Naive thymus-derived CD8-positive, alpha-beta T cell (primary cell): ENCODE measurements around the gene IFNL3. TPM values are rescaled to one million over a fixed set of nuclear protein-coding genes. Genes with fewer than 3 reads are reported as not detected.
"Not testable (repeated sequence)": the region's sequence is repeated elsewhere in the genome, so short reads cannot be mapped to it uniquely, and the experiment has no call there.

ENCODE experiments used
- ATAC-seq, 2 donors: fragments of 150-1000 bp; cut with Tn5 transposase in 1 of 2; sonication (Bioruptor Pico), chemical (Tn5 transposase) in 1 of 2; 1 replicate in 1 of 2; 2 replicates in 1 of 2; pipeline ENCODE4 v1.10.0; 2021; ENCODE audit warnings: mild to moderate bottlenecking in 2 of 2, moderate library complexity in 2 of 2
- POLR2A ChIA-PET: fragments of 350-600 bp; sonication (Branson Sonifier 250); formaldehyde crosslinking; loops from one replicate; lab custom pipeline; 2021; ENCODE audit warnings: antibody characterized with exemption; lab: Charles Lee
- DNase-seq, 10 donors: peaks; one replicate each; pipeline versions ENCODE4 v3.0.0 to v3.0.0-alpha.2; 2020 to 2022
- H3K27ac Mint-ChIP-seq, 10 donors: one replicate each; pipeline ENCODE4 v1.8.0; 2020 to 2022; ENCODE audit warnings: mild to moderate bottlenecking in 10 of 10, mixed read lengths in 10 of 10, moderate library complexity in 4 of 10, inconsistent platforms in 1 of 10
- H3K27me3 Mint-ChIP-seq, 5 donors: one replicate each; pipeline ENCODE4 v1.8.0; 2021 to 2022; ENCODE audit warnings: mixed read lengths in 5 of 5
- H3K36me3 Mint-ChIP-seq, 3 donors: one replicate each; pipeline ENCODE4 v1.8.0; 2020 to 2022; ENCODE audit warnings: mixed read lengths in 3 of 3, mild to moderate bottlenecking in 2 of 3, inconsistent platforms in 1 of 3
- H3K4me1 Mint-ChIP-seq, 4 donors: one replicate each; pipeline ENCODE4 v1.8.0; 2021 to 2022; ENCODE audit warnings: mixed read lengths in 4 of 4
- H3K4me3 Mint-ChIP-seq, 10 donors: one replicate each; pipeline ENCODE4 v1.8.0; 2020 to 2022; ENCODE audit warnings: mild to moderate bottlenecking in 10 of 10, mixed read lengths in 10 of 10, moderate library complexity in 6 of 10, inconsistent platforms in 1 of 10
- H3K9me3 Mint-ChIP-seq, 9 donors: one replicate each; pipeline ENCODE4 v1.8.0; 2020 to 2022; ENCODE audit warnings: mixed read lengths in 9 of 9, mild to moderate bottlenecking in 3 of 9, inconsistent platforms in 1 of 9, moderate library complexity in 1 of 9
- polyA plus RNA-seq, 3 donors: library from polyadenylated mRNA; unstranded; fragments of 300-500 nt; fragmentation: Illumina TruSeq; gene quantifications; one replicate each; pipeline ENCODE4 v1.2.3, GENCODE V29; 2021
- total RNA-seq, 8 experiments: library from RNA in 2 of 8; stranded (reverse) in 2 of 8; gene quantifications; one replicate each; pipeline ENCODE4 v1.2.3 and lab custom pipeline; 2021 to 2026

IFNL3 gene
- total and polyA plus RNA-seq, 5 experiments from 2014 or later: not detected

GRCh38 chr19:39230096-39230764 lies 14.6 kb downstream of the IFNL3 start:
- DNase-seq (no peak), ATAC-seq (no peak)
- Mint-ChIP-seq H3K36me3 (no peaks in the 10 kb centered on the region), H3K4me1 (peaks cover 0 to 2% (median 2%) of the 10 kb centered on the region in 4 donors), H3K4me3 (peak overlapping the region in 1 of 10 donors; percentile 49), H3K27ac (no peak overlapping the region), H3K27me3 (peaks cover 0 to 5% (median 0%) of the 10 kb centered on the region in 5 donors), H3K9me3 (peaks cover 0 to 2% (median 0%) of the 10 kb centered on the region in 9 donors)
- POLR2A ChIA-PET: no interaction called here

GRCh38 chr19:39224910-39225309 lies 19.9 kb downstream of the IFNL3 start:
- H3K4me1 Mint-ChIP-seq: peaks cover 0 to 6% (median 2%) of the 10 kb centered on the region in 4 donors
- no peak for DNase-seq
- ATAC-seq: no peak
- H3K27me3 Mint-ChIP-seq: peaks cover 13 to 30% (median 26%) of the 10 kb centered on the region in 5 donors
- peak overlapping the region in 1 of 10 donors; percentile 80 for H3K27ac Mint-ChIP-seq
- no peak overlapping the region for H3K4me3 Mint-ChIP-seq
- POLR2A ChIA-PET: no interaction called here
- no peaks in the 10 kb centered on the region for H3K9me3 Mint-ChIP-seq
- peaks cover 0 to 2% (median 0%) of the 10 kb centered on the region in 3 donors for H3K36me3 Mint-ChIP-seq

- H3K4me1 Mint-ChIP-seq: peaks cover 0 to 6% (median 2%) of the 10 kb centered on the region in 4 donors
- POLR2A ChIA-PET: no interaction called here
- H3K27me3 Mint-ChIP-seq: peaks cover 15 to 31% (median 29%) of the 10 kb centered on the region in 5 donors
- no peak overlapping the region for H3K4me3 Mint-ChIP-seq
- ATAC-seq (no peak), DNase-seq (no peak)
- peaks cover 0 to 2% (median 0%) of the 10 kb centered on the region in 3 donors for H3K36me3 Mint-ChIP-seq
- no peaks in the 10 kb centered on the region for H3K9me3 Mint-ChIP-seq
- peak overlapping the region in 1 of 10 donors; percentile 13 for H3K27ac Mint-ChIP-seq
These were observed 21.0 kb downstream of the IFNL3 start for GRCh38 chr19:39223703-39224279.

- not testable (repeated sequence) for H3K4me3 Mint-ChIP-seq, ATAC-seq, H3K36me3 Mint-ChIP-seq, H3K9me3 Mint-ChIP-seq, DNase-seq, H3K4me1 Mint-ChIP-seq
- peak overlapping the region in 1 of 10 donors; percentile 34 for H3K27ac Mint-ChIP-seq
- H3K27me3 Mint-ChIP-seq: peaks cover 17 to 44% (median 28%) of the 10 kb centered on the region in 5 donors
- POLR2A ChIA-PET: interaction anchor here (0.6 to 1.6 kb wide), 2 partner anchors 104 to 108 kb away, joined by 5 to 8 read pairs; no protein-coding TSS in a partner anchor
These were observed 25.7 kb downstream of the IFNL3 start for GRCh38 chr19:39219108-39219507.

GRCh38 chr19:39218230-39219007 lies 26.4 kb downstream of the IFNL3 start:
- ATAC-seq: no peak

GRCh38 chr19:39217094-39217493 lies 27.7 kb downstream of the IFNL3 start:
- ATAC-seq (no peak), DNase-seq (no peak)
- peaks cover 0 to 3% (median 0%) of the 10 kb centered on the region in 3 donors for H3K36me3 Mint-ChIP-seq
- H3K27ac Mint-ChIP-seq: peak overlapping the region in 1 of 10 donors; percentile 3
- POLR2A ChIA-PET: no interaction called here
- peaks cover 0 to under 1% (median 0%) of the 10 kb centered on the region in 4 donors for H3K4me1 Mint-ChIP-seq
- H3K9me3 Mint-ChIP-seq: peaks cover 0 to 5% (median 0%) of the 10 kb centered on the region in 9 donors
- H3K4me3 Mint-ChIP-seq: no peak overlapping the region
- peaks cover 15 to 33% (median 22%) of the 10 kb centered on the region in 5 donors for H3K27me3 Mint-ChIP-seq

More at GRCh38 chr19:39218230-39219007, 26.4 kb downstream of the IFNL3 start:
- POLR2A ChIA-PET: interaction anchor here (0.6 to 1.6 kb wide), 3 partner anchors 105 to 166 kb away, joined by 3 to 8 read pairs (median 5); no protein-coding TSS in a partner anchor
- peaks cover 0 to 5% (median 0%) of the 10 kb centered on the region in 9 donors for H3K9me3 Mint-ChIP-seq
- peaks cover 0 to 2% (median 0%) of the 10 kb centered on the region in 4 donors for H3K4me1 Mint-ChIP-seq
- DNase-seq: no peak
- H3K4me3 Mint-ChIP-seq: no peak overlapping the region
- H3K27me3 Mint-ChIP-seq: peaks cover 17 to 39% (median 25%) of the 10 kb centered on the region in 5 donors
- H3K36me3 Mint-ChIP-seq: peaks cover 0 to 3% (median 0%) of the 10 kb centered on the region in 3 donors
- no peak overlapping the region for H3K27ac Mint-ChIP-seq

- H3K9me3 Mint-ChIP-seq, H3K4me3 Mint-ChIP-seq, H3K4me1 Mint-ChIP-seq, H3K27ac Mint-ChIP-seq, DNase-seq, H3K36me3 Mint-ChIP-seq, ATAC-seq, POLR2A ChIA-PET: not testable (repeated sequence)
- peaks cover 7 to 25% (median 10%) of the 10 kb centered on the region in 5 donors for H3K27me3 Mint-ChIP-seq
These were observed 29.5 kb downstream of the IFNL3 start for GRCh38 chr19:39215323-39215722.

GRCh38 chr19:39212375-39212742 lies 32.4 kb downstream of the IFNL3 start:
- H3K27ac Mint-ChIP-seq: no peak overlapping the region
- peaks cover 0 to 5% (median 0%) of the 10 kb centered on the region in 9 donors for H3K9me3 Mint-ChIP-seq
- H3K27me3 Mint-ChIP-seq: peaks cover 4 to 11% (median 7%) of the 10 kb centered on the region in 5 donors
- no peak overlapping the region for H3K4me3 Mint-ChIP-seq
- POLR2A ChIA-PET: interaction anchor here (1.0 kb wide), 1 partner anchor 115 kb away, joined by 4 read pairs; no protein-coding TSS in a partner anchor
- peaks cover 0 to 3% (median 0%) of the 10 kb centered on the region in 3 donors for H3K36me3 Mint-ChIP-seq
- peak; percentile 84 to 87 for ATAC-seq
- H3K4me1 Mint-ChIP-seq: no peaks in the 10 kb centered on the region
- peak; percentile 29 to 80 (median 52) for DNase-seq

- ATAC-seq: no peak
- DNase-seq: no peak
- POLR2A ChIA-PET: interaction anchor here (0.5 to 1.0 kb wide), 3 partner anchors 116 to 1413 kb away, joined by 3 to 4 read pairs (median 4); no protein-coding TSS in a partner anchor
- Mint-ChIP-seq H3K36me3 (no peaks in the 10 kb centered on the region), H3K27me3 (peaks cover 0 to 6% (median 2%) of the 10 kb centered on the region in 5 donors), H3K4me1 (no peaks in the 10 kb centered on the region), H3K4me3 (no peak overlapping the region), H3K27ac (no peak overlapping the region), H3K9me3 (peaks cover 0 to 1% (median 0%) of the 10 kb centered on the region in 9 donors)
These were observed 33.0 kb downstream of the IFNL3 start for GRCh38 chr19:39211731-39212374.

GRCh38 chr19:39209196-39209595 lies 35.6 kb downstream of the IFNL3 start:
- Mint-ChIP-seq H3K27me3 (peaks cover 3 to 18% (median 10%) of the 10 kb centered on the region in 5 donors), H3K4me1 (no peaks in the 10 kb centered on the region), H3K9me3 (no peaks in the 10 kb centered on the region), H3K36me3 (no peaks in the 10 kb centered on the region), H3K27ac (no peak overlapping the region), H3K4me3 (no peak overlapping the region)
- POLR2A ChIA-PET: interaction anchor here (0.6 kb wide), 1 partner anchor 693 kb away, joined by 3 read pairs; no protein-coding TSS in a partner anchor
- ATAC-seq (no peak), DNase-seq (no peak)

- H3K4me3 Mint-ChIP-seq: no peak overlapping the region
- DNase-seq (no peak), ATAC-seq (no peak)
- no peak overlapping the region for H3K27ac Mint-ChIP-seq
- POLR2A ChIA-PET: interaction anchor here (0.5 to 0.7 kb wide), 2 partner anchors 8 to 378 kb away, joined by 5 to 7 read pairs; no protein-coding TSS in a partner anchor
- H3K27me3 Mint-ChIP-seq: peaks cover 3 to 27% (median 17%) of the 10 kb centered on the region in 5 donors
- no peaks in the 10 kb centered on the region for H3K36me3 Mint-ChIP-seq
- H3K4me1 Mint-ChIP-seq: no peaks in the 10 kb centered on the region
- no peaks in the 10 kb centered on the region for H3K9me3 Mint-ChIP-seq
These were observed 36.5 kb downstream of the IFNL3 start for GRCh38 chr19:39208175-39208795.
